ENCODE results near the gene FOSB. TPM values are rescaled to one million over a fixed set of nuclear protein-coding genes. Genes with fewer than 3 reads are reported as not detected.

The FOSB gene
- total RNA-seq, 1 donor from 2014 or later: 21.2 TPM

- DNase-seq: no peak
Measured at GRCh38 chr19:45442778-45443461, 24.9 kb upstream of the FOSB start.

- peak; percentile 80 for DNase-seq
Measured at GRCh38 chr19:45443462-45444317, 24.1 kb upstream of the FOSB start.

GRCh38 chr19:45444318-45445041 lies 23.3 kb upstream of the FOSB start:
- peak; percentile 70 for DNase-seq

DNA sequence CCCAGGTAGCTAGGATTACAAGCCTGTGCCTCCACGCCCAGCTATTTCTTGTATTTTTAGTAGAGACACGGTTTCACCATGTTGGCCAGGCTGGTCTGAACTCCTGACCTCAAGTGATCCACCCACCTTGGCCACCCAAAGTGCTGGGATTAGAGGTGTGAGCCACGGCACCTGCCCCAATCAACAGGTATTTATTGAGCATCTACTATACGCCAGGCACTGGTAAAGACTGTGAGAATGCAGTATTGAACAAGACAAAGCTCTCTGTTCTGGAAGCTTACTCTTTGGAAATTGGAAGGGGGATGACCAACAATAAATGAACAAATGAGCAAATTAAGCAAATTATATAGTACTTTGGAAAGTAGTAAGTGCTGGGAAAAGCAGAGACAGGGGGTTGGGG lies 22.7 kb upstream of the FOSB start:
- DNase-seq: no peak

GRCh38 chr19:45446295-45446694 lies 21.5 kb upstream of the FOSB start:
- DNase-seq: no peak

DNA sequence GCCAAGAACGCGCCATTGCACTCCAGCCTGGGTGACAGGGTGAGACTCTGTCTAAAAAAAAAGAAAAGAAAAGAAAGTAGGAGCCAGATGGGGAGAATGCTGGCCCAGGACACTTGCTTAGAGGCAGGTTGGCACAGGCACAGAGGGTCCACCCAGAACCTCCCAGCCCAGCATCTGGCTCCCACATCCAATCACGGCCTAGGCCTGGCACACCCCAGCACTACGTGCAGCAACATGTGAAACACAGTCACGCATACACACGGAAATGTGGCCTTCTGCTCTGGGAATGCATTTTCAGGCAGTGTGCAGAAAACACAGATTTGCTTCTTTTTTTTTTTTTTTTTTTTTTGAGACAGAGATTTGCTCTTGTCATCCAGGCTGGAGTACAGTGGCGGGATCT lies 20.9 kb upstream of the FOSB start:
- peak; percentile 80 for DNase-seq

GRCh38 chr19:45448425-45448756 lies 19.4 kb upstream of the FOSB start:
- no peak for DNase-seq

GRCh38 chr19:45448887-45449299 lies 18.9 kb upstream of the FOSB start:
- DNase-seq: no peak

- DNase-seq: no peak
Measured at GRCh38 chr19:45450012-45450333, 17.8 kb upstream of the FOSB start.

DNA sequence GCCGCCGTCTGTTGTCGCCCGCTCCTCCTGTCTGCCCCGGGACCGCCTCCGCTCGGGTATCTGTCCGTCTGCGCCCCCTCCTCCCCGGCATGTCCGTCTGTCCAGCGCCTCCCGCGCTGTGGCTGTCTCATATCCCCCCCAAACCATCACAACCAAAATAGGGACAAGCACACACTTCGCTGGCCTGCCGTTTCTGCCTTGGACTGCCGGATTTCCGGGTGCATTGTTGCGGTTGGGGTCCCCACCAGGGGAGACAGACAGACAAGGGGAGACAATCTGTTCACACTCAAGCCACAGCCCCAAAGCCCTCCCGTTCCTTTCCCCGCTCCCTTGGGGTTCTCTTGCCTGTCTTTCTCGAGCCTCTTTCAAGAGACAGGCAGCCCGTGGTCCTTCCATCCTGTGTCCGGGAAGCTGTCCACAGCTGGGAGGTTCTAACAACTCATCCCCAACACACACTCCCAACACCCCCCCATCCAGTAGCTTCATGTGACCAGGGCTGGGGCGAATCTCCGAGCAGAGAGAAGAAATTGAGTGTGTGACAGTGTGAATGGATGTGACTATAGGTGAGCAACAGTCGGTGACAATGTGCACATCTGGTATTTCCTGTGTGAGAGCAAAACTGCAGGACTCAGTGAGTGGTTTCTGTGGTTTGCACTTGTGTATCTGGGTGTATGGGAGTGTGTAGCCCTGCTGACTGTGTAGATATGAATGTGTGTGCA lies 16.5 kb upstream of the FOSB start:
- peak; percentile 67 for DNase-seq

DNA sequence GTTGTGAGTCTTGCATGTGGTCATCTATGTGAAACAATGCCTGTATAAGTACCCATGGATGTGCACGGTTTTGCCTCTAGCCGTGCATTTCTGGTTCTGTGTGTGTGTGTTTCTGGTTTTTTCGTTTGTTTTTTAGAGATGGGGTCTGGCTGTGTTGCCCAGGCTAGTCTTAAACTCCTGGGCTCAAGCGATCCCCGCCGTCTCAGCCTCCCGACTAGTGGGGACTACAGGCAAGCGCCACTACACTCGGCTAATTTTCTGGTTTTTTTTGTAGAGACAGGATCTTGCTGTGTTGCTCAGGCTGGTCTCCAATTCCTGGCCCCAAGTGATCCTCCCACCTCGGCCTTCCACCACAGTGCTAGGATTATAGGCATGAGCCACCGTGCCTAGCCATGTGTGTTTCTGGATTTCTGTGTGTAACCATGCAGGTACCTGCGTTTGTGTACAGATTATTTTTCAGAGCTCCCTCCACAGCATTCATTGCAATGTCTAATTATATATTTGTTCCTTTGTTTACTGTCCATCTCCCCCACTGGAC lies 15.9 kb upstream of the FOSB start:
- DNase-seq: no peak

DNA sequence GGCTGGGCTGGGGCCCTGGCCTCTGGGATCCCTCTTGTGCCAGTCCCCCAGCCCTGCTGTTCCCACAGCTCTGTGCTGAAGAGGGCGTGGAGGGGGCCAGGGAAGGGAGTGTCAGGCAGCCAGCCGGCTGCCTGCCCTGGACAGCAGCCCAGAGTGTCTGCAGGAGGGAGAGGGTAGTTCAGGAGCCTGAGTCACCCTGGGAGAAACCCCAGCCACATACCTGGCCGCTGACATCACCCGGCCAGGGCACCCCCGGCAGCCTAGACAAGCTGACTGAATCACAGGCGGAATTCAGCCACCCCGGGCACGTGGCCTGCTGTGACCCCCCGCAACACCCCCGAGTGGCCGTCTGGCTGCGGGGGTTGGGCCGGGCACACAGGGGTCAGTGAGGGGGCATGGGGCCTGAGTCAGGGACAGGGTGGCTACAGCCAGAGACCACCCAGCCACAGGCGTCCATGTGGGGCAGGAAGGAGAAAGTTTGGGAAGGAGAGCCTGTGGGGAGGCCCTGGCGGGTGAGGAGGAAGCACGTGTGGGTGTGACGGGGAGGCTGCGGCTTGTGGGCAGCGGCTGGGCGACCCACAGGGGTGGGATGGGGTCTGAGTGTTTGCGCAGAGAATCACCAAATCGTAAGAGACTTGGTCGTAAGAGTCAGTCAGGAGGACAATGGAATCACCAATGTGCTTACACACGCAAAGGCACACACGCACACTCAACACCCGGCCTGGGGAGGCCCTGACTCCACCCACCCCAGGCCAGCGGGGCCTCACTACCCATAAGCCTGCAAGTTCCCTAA lies 11.9 kb upstream of the FOSB start:
- DNase-seq: peak; percentile 66

- no peak for DNase-seq
Measured at GRCh38 chr19:45456500-45456815, 11.3 kb upstream of the FOSB start.

- DNase-seq: no peak
Measured at GRCh38 chr19:45457776-45458175, 10.0 kb upstream of the FOSB start.

GRCh38 chr19:45460807-45461347 lies 6.9 kb upstream of the FOSB start:
- no peak for DNase-seq

GRCh38 chr19:45462174-45462573 lies 5.6 kb upstream of the FOSB start:
- no peak for DNase-seq

DNA sequence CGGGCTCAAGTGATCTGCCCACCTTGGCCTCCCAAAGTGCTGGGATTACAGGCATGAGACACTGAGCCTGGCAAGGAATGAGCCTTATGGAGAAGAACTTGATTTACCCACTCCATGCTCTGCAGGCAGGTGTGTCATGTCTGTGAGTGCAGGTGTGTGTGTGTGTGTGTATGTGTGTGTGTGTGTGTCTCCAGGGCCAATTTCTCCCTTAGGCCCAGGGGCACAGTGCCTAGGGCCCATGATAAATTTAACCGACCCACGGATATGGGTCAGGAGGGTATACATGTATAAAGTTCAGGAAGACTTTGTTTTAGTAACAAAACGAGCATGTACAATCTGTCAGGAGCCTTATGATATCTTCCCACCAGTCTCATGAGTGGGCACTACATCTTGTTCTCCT lies 4.6 kb upstream of the FOSB start:
- DNase-seq: no peak

GRCh38 chr19:45464274-45464673 lies 3.5 kb upstream of the FOSB start:
- no peak for DNase-seq

GRCh38 chr19:45464852-45465441 lies 2.8 kb upstream of the FOSB start:
- DNase-seq: no peak

GRCh38 chr19:45467115-45467455 lies 711 bp upstream of the FOSB start:
- DNase-seq: no peak

DNA sequence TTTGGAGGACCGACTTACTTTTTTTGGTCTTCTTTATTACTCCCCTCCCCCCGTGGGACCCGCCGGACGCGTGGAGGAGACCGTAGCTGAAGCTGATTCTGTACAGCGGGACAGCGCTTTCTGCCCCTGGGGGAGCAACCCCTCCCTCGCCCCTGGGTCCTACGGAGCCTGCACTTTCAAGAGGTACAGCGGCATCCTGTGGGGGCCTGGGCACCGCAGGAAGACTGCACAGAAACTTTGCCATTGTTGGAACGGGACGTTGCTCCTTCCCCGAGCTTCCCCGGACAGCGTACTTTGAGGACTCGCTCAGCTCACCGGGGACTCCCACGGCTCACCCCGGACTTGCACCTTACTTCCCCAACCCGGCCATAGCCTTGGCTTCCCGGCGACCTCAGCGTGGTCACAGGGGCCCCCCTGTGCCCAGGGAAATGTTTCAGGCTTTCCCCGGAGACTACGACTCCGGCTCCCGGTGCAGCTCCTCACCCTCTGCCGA lies 409 bp downstream of the FOSB start:
- DNase-seq: no peak
